NB4 (cell line): ENCODE measurements around the gene MKLN1.

Source experiments
- DNase-seq: peaks from one replicate; pipeline ENCODE4 v3.0.0; 2010; ENCODE audit warnings: low read depth
- H3K4me3 ChIP-seq: one replicate; pipeline ENCODE4 v1.5.1; 2011; ENCODE audit warnings: mild to moderate bottlenecking, low read depth, low read length, moderate library complexity
- CTCF ChIP-seq: IDR thresholded peaks from one replicate; pipeline ENCODE4 v1.5.1; 2012; ENCODE audit warnings: low read depth, low read length
- MAX ChIP-seq: IDR thresholded peaks from 2 replicates; pipeline ENCODE4 v1.6.1; 2011; ENCODE audit warnings: low read depth, low read length
- MYC ChIP-seq: IDR thresholded peaks from 2 replicates; pipeline ENCODE4 v1.6.1; 2011; ENCODE audit warnings: low read depth, low read length
- POLR2A ChIP-seq: IDR thresholded peaks from 2 replicates; pipeline ENCODE4 v1.6.1; 2011; ENCODE audit warnings: mild to moderate bottlenecking; ENCODE audit not compliant: insufficient read length; ENCODE audit errors: extremely low read depth

The MKLN1 gene

GRCh38 chr7:131307627-131308026 is 20.0 kb upstream of the MKLN1 start:
- TF ChIP-seq CTCF: no peak
- no peak for TF ChIP-seq MAX
- TF ChIP-seq MYC: no peak
- no peak for TF ChIP-seq POLR2A
- DNase-seq: no peak
- no peak overlapping the region for H3K4me3 ChIP-seq

GRCh38 chr7:131312838-131313237 is 14.8 kb upstream of the MKLN1 start:
- H3K4me3 ChIP-seq: no peak overlapping the region
- no peak for DNase-seq
- TF ChIP-seq MAX (no peak), POLR2A (no peak), MYC (no peak), CTCF (no peak)

GRCh38 chr7:131320603-131321002 is 7.1 kb upstream of the MKLN1 start:
- no peak for DNase-seq
- H3K4me3 ChIP-seq: no peak overlapping the region
- no peak for TF ChIP-seq CTCF
- TF ChIP-seq POLR2A: no peak
- no peak for TF ChIP-seq MYC
- no peak for TF ChIP-seq MAX

GRCh38 chr7:131321656-131322055 is 6.0 kb upstream of the MKLN1 start:
- no peak for DNase-seq
- H3K4me3 ChIP-seq: no peak overlapping the region
- no peak for TF ChIP-seq MAX
- TF ChIP-seq MYC: no peak
- no peak for TF ChIP-seq POLR2A
- no peak for TF ChIP-seq CTCF

GRCh38 chr7:131322061-131322460 is 5.6 kb upstream of the MKLN1 start:
- H3K4me3 ChIP-seq: no peak overlapping the region
- TF ChIP-seq POLR2A (no peak), CTCF (no peak), MYC (no peak), MAX (no peak)
- DNase-seq: no peak

- TF ChIP-seq POLR2A (no peak), CTCF (no peak), MAX (no peak), MYC (no peak)
- no peak for DNase-seq
Observed at GRCh38 chr7:131322861-131323260, 4.8 kb upstream of the MKLN1 start.

More at GRCh38 chr7:131322861-131323260, 4.8 kb upstream of the MKLN1 start:
- H3K4me3 ChIP-seq: no peak overlapping the region
